BLaER1 treated with 17β-estradiol and CSF1 and Interleukin-3, amounts not matched to agents 10 nM and 100 nM (cell line): Measurements from ENCODE around the gene GBP7.

Experiments used
- H3K27ac ChIP-seq, 11 experiments: shearing (Covaris generic); formaldehyde crosslinking; 2 replicates each; pipeline ENCODE4 v1.8.1; 2022
- H3K27me3 ChIP-seq, 11 experiments: shearing (Covaris generic); formaldehyde crosslinking; 2 replicates each; pipeline ENCODE4 v1.8.1; 2022
- H3K36me3 ChIP-seq, 11 experiments: shearing (Covaris generic); formaldehyde crosslinking; 2 replicates each; pipeline ENCODE4 v1.8.1; 2022
- H3K4me1 ChIP-seq, 10 experiments: shearing (Covaris generic); formaldehyde crosslinking; 2 replicates each; pipeline ENCODE4 v1.8.1; 2022
- H3K4me2 ChIP-seq, 11 experiments: shearing (Covaris generic); formaldehyde crosslinking; 2 replicates each; pipeline ENCODE4 v1.8.1; 2022
- H3K4me3 ChIP-seq, 10 experiments: shearing (Covaris generic); formaldehyde crosslinking; 2 replicates each; pipeline ENCODE4 v1.8.1; 2022
- H3K9ac ChIP-seq, 11 experiments: shearing (Covaris generic); formaldehyde crosslinking; 2 replicates each; pipeline ENCODE4 v1.8.1; 2022
- H3K9me3 ChIP-seq, 11 experiments: shearing (Covaris generic); formaldehyde crosslinking; replicated peaks in 1 of 11; 2 replicates each; pipeline ENCODE4 v1.8.1; 2022
- H4K20me1 ChIP-seq, 11 experiments: shearing (Covaris generic); formaldehyde crosslinking; 2 replicates each; pipeline ENCODE4 v1.8.1; 2022
- Cebpa-rat ChIP-seq, 11 experiments: shearing (Covaris generic); IDR thresholded peaks; 2 replicates each; pipeline ENCODE4 v1.8.1; 2022

The GBP7 gene

GRCh38 chr1:89100412-89100811, 75.4 kb downstream of the GBP7 start:
- Histone ChIP-seq H3K4me2 (no peak overlapping the region), H3K9me3 (peaks cover 12 to 27% (median 18%) of the 10 kb centered on the region in 11 experiments), H3K4me1 (no peaks in the 10 kb centered on the region), H3K27ac (no peak overlapping the region), H3K4me3 (no peak overlapping the region), H3K27me3 (no peaks in the 10 kb centered on the region), H3K9ac (no peak overlapping the region), H4K20me1 (no peaks in the 10 kb centered on the region), H3K36me3 (peaks cover 0 to 14% (median 0%) of the 10 kb centered on the region in 11 experiments; a peak in 6 of 22 replicates)
- TF ChIP-seq Cebpa-rat (IDR thresholded peaks at IDR 0.05), result no peak

GRCh38 chr1:89098857-89099256, 76.9 kb downstream of the GBP7 start:
- no peak for TF ChIP-seq Cebpa-rat (IDR thresholded peaks at IDR 0.05)
- H3K27ac ChIP-seq, result no peak overlapping the region

GRCh38 chr1:89095737-89096136, 80.1 kb downstream of the GBP7 start:
- Histone ChIP-seq H3K27me3 (no peaks in the 10 kb centered on the region), H3K27ac (no peak overlapping the region), H3K4me2 (no peak overlapping the region), H3K4me1 (no peaks in the 10 kb centered on the region), H3K9me3 (peaks cover 12 to 23% (median 18%) of the 10 kb centered on the region in 11 experiments), H3K36me3 (no peaks in the 10 kb centered on the region), H3K4me3 (no peak overlapping the region), H3K9ac (no peak overlapping the region), H4K20me1 (no peaks in the 10 kb centered on the region)
- no peak for TF ChIP-seq Cebpa-rat (IDR thresholded peaks at IDR 0.05)

More at GRCh38 chr1:89098857-89099256, 76.9 kb downstream of the GBP7 start:
- H3K4me1 ChIP-seq, result no peaks in the 10 kb centered on the region
- H3K36me3 ChIP-seq, result 0 out of 22 replicates have a peak, but pooled peaks cover 0 to under 1% (median 0%) of the 10 kb centered on the region in 11 experiments
- H3K4me2 ChIP-seq, result no peak overlapping the region
- H3K27me3 ChIP-seq, result no peaks in the 10 kb centered on the region
- H3K9me3 ChIP-seq, result peaks cover 12 to 23% (median 18%) of the 10 kb centered on the region in 11 experiments
- no peaks in the 10 kb centered on the region for H4K20me1 ChIP-seq
- H3K4me3 ChIP-seq, result no peak overlapping the region
- H3K9ac ChIP-seq, result no peak overlapping the region

GRCh38 chr1:89089962-89090361, 85.8 kb downstream of the GBP7 start:
- no peaks in the 10 kb centered on the region for H3K36me3 ChIP-seq
- TF ChIP-seq Cebpa-rat (IDR thresholded peaks at IDR 0.05), result no peak

GRCh38 chr1:89088572-89088971, 87.2 kb downstream of the GBP7 start:
- Histone ChIP-seq H3K4me2 (no peak overlapping the region), H3K27ac (no peak overlapping the region), H3K4me1 (no peaks in the 10 kb centered on the region), H3K9ac (no peak overlapping the region), H3K36me3 (no peaks in the 10 kb centered on the region), H3K4me3 (no peak overlapping the region), H3K27me3 (no peaks in the 10 kb centered on the region), H3K9me3 (no peaks in the 10 kb centered on the region), H4K20me1 (no peaks in the 10 kb centered on the region)
- no peak for TF ChIP-seq Cebpa-rat (IDR thresholded peaks at IDR 0.05)

More at GRCh38 chr1:89089962-89090361, 85.8 kb downstream of the GBP7 start:
- Histone ChIP-seq H3K9me3 (no peaks in the 10 kb centered on the region), H3K4me2 (no peak overlapping the region), H3K27me3 (no peaks in the 10 kb centered on the region), H3K4me3 (no peak overlapping the region), H3K9ac (no peak overlapping the region), H3K27ac (no peak overlapping the region), H4K20me1 (no peaks in the 10 kb centered on the region), H3K4me1 (no peaks in the 10 kb centered on the region)

GRCh38 chr1:89087241-89087640, 88.6 kb downstream of the GBP7 start:
- Histone ChIP-seq H4K20me1 (no peaks in the 10 kb centered on the region), H3K27me3 (no peaks in the 10 kb centered on the region), H3K4me1 (no peaks in the 10 kb centered on the region), H3K36me3 (no peaks in the 10 kb centered on the region), H3K4me2 (no peak overlapping the region), H3K27ac (no peak overlapping the region), H3K4me3 (no peak overlapping the region), H3K9me3 (no peaks in the 10 kb centered on the region; a peak in 1 of 22 replicates), H3K9ac (no peak overlapping the region)
- no peak for TF ChIP-seq Cebpa-rat (IDR thresholded peaks at IDR 0.05)

DNA sequence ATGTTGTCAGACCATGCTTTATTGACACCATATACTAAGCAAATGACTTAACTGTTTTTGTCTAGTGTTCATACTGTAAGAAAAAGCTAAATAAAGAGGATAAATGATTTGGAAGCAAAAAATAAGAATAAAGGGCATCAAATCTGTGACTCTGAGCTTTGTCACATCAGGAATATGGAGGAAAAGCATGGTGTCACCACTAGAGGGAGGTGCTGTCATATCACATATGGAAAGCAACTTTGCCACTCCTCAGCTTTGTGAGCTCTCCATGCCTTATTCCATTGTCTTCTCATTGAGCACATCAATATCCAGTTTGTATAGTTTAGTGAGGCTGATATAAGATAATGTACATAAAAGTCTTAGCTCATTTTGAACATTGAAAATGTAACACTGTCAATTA, 90.0 kb downstream of the GBP7 start:
- Histone ChIP-seq H3K9me3 (peaks cover 0 to 8% (median 4%) of the 10 kb centered on the region in 11 experiments; a peak in 12 of 22 replicates), H3K4me1 (peaks cover 0 to 10% (median 0%) of the 10 kb centered on the region in 10 experiments; a peak in 4 of 20 replicates)
- TF ChIP-seq Cebpa-rat (IDR thresholded peaks at IDR 0.05), result no peak

More for the DNA sequence above, 90.0 kb downstream of the GBP7 start:
- Histone ChIP-seq H3K9ac (no peak overlapping the region), H3K4me2 (no peak overlapping the region), H3K4me3 (no peak overlapping the region), H3K27ac (no peak overlapping the region), H4K20me1 (no peaks in the 10 kb centered on the region), H3K27me3 (no peaks in the 10 kb centered on the region), H3K36me3 (no peaks in the 10 kb centered on the region)
